H1 (cell line): ENCODE results near the gene EPHA2. TPM values are rescaled to one million over a fixed set of nuclear protein-coding genes. Genes with fewer than 3 reads are reported as not detected.

Experiments used
- CTCF ChIA-PET: fragments of 300-600 bp; sonication (Branson Sonifier 250); formaldehyde crosslinking; loops from one replicate; lab custom pipeline; 2021; ENCODE audit not compliant: partially characterized antibody; lab: Charles Lee
- POLR2A ChIA-PET: fragments of 300-600 bp; sonication (Branson Sonifier 250); formaldehyde crosslinking; loops from one replicate; lab custom pipeline; 2021; ENCODE audit warnings: inconsistent platforms; ENCODE audit not compliant: partially characterized antibody; lab: Charles Lee
- DNase-seq, 2 experiments: peaks; one replicate each; pipeline versions ENCODE4 v3.0.0 to v3.0.0-alpha.2; 2010 to 2022; ENCODE audit warnings: low spot score in 2 of 2, low read depth in 1 of 2, mixed read lengths in 1 of 2
- FAIRE-seq: peaks from 2 replicates; lab custom pipeline; 2011; peaks lifted over from hg19 to GRCh38; lab: Jason Lieb, UNC
- H2AFZ ChIP-seq: 2 replicates; pipeline ENCODE4 v1.8.1; 2012; ENCODE audit warnings: low read length, inconsistent platforms
- H2AK5ac ChIP-seq: 2 replicates; pipeline ENCODE4 v1.6.1; 2013; ENCODE audit warnings: low read depth, low read length
- H2BK120ac ChIP-seq: replicated peaks from 2 replicates; pipeline ENCODE3; 2013; ENCODE audit warnings: low read depth, low read length, inconsistent platforms
- H2BK12ac ChIP-seq: 2 replicates; pipeline ENCODE4 v1.6.1; 2013; ENCODE audit warnings: low read depth, low read length
- H2BK15ac ChIP-seq: 2 replicates; pipeline ENCODE4 v1.6.1; 2013; ENCODE audit warnings: low read length
- H2BK20ac ChIP-seq: 2 replicates; pipeline ENCODE4 v1.6.1; 2013; ENCODE audit warnings: low read length
- H2BK5ac ChIP-seq: 2 replicates; pipeline ENCODE4 v1.6.1; 2013; ENCODE audit warnings: low read depth, low read length
- H3K14ac ChIP-seq: 2 replicates; pipeline ENCODE4 v1.6.1; 2013; ENCODE audit warnings: inconsistent platforms; ENCODE audit not compliant: insufficient read length
- H3K18ac ChIP-seq: 2 replicates; pipeline ENCODE4 v1.6.1; 2013; ENCODE audit warnings: low read length; ENCODE audit errors: extremely low read depth
- H3K23ac ChIP-seq: 2 replicates; pipeline ENCODE4 v1.6.1; 2013; ENCODE audit warnings: inconsistent platforms; ENCODE audit not compliant: insufficient read length
- H3K23me2 ChIP-seq: 2 replicates; pipeline ENCODE4 v1.6.1; 2013; ENCODE audit warnings: low read depth, low read length
- H3K27ac ChIP-seq: 2 replicates; pipeline ENCODE4 v1.6.1; 2011; ENCODE audit warnings: low read depth, low read length, inconsistent platforms
- H3K27me3 ChIP-seq, 4 experiments: replicated peaks in 1 of 4; 1 replicate in 1 of 4; 2 replicates in 3 of 4; pipeline versions ENCODE4 v1.6.1 to v1.8.1; 2011 to 2013; ENCODE audit warnings: low read length in 3 of 4, mild to moderate bottlenecking in 3 of 4, inconsistent platforms in 2 of 4, mixed read lengths in 2 of 4, moderate library complexity in 1 of 4; ENCODE audit not compliant: control insufficient read depth in 3 of 4, insufficient read depth in 3 of 4; ENCODE audit errors: extremely low read depth in 1 of 4
- H3K36me3 ChIP-seq, 4 experiments: 2 replicates each; pipeline versions ENCODE4 v1.6.1 to v1.8.1; 2011 to 2013; ENCODE audit warnings: mild to moderate bottlenecking in 4 of 4, low read length in 3 of 4, moderate library complexity in 2 of 4, control low read depth in 1 of 4, inconsistent platforms in 1 of 4; ENCODE audit not compliant: insufficient read depth in 4 of 4, control insufficient read depth in 2 of 4
- H3K4ac ChIP-seq: replicated peaks from 2 replicates; pipeline ENCODE3; 2013; ENCODE audit warnings: low read length, low read depth, mixed read lengths, inconsistent platforms; ENCODE audit not compliant: insufficient read length
- H3K4me1 ChIP-seq, 4 experiments: replicated peaks in 1 of 4; 1 replicate in 1 of 4; 2 replicates in 3 of 4; pipeline versions ENCODE4 v1.6.1 to v1.8.1; 2011 to 2013; ENCODE audit warnings: low read length in 3 of 4, inconsistent platforms in 2 of 4, mixed read lengths in 1 of 4; ENCODE audit not compliant: insufficient read depth in 4 of 4, control insufficient read depth in 3 of 4
- H3K4me2 ChIP-seq, 2 experiments: 2 replicates each; pipeline versions ENCODE4 v1.6.1 to v1.8.1; 2011 to 2013; ENCODE audit warnings: low read depth in 2 of 2, low read length in 2 of 2, control low read depth in 1 of 2, inconsistent platforms in 1 of 2, mild to moderate bottlenecking in 1 of 2; ENCODE audit not compliant: insufficient read depth in 1 of 2
- H3K4me3 ChIP-seq, 4 experiments: fragments of 200-600, 300-600 bp in 1 of 4; sonication (generic), shearing (Covaris generic), sonication (Bioruptor Twin) in 1 of 4; 2 replicates each; pipeline versions ENCODE4 v1.5.1 to v1.8.1; 2011 to 2016; ENCODE audit warnings: low read length in 4 of 4, low read depth in 3 of 4, control low read depth in 2 of 4, inconsistent platforms in 2 of 4, mild to moderate bottlenecking in 2 of 4, mixed read lengths in 1 of 4, moderate library complexity in 1 of 4; ENCODE audit not compliant: insufficient read depth in 2 of 4; ENCODE audit errors: extremely low read depth in 1 of 4
- H3K56ac ChIP-seq: replicated peaks from 2 replicates; pipeline ENCODE3; 2013; ENCODE audit warnings: low read depth, mild to moderate bottlenecking, mixed read lengths, low read length, inconsistent platforms; ENCODE audit not compliant: insufficient read length
- H3K79me1 ChIP-seq: 2 replicates; pipeline ENCODE4 v1.6.1; 2013; ENCODE audit warnings: low read depth, low read length, control low read depth
- H3K79me2 ChIP-seq, 2 experiments: 2 replicates each; pipeline versions ENCODE4 v1.6.1 to v1.8.1; 2012 to 2013; ENCODE audit warnings: low read length in 2 of 2, mild to moderate bottlenecking in 2 of 2, inconsistent platforms in 1 of 2; ENCODE audit not compliant: insufficient read depth in 2 of 2, control insufficient read depth in 1 of 2
- H3K9ac ChIP-seq, 4 experiments: replicated peaks in 1 of 4; 1 replicate in 1 of 4; 2 replicates in 3 of 4; pipeline versions ENCODE4 v1.6.1 to v1.8.1; 2011 to 2013; ENCODE audit warnings: low read depth in 3 of 4, low read length in 3 of 4, control low read depth in 2 of 4, mild to moderate bottlenecking in 2 of 4, moderate library complexity in 2 of 4, inconsistent platforms in 1 of 4; ENCODE audit errors: extremely low read depth in 1 of 4
- H3K9me3 ChIP-seq, 2 experiments: 2 replicates each; pipeline versions ENCODE4 v1.6.1 to v1.8.1; 2012 to 2013; ENCODE audit warnings: mild to moderate bottlenecking in 2 of 2, moderate library complexity in 2 of 2, control low read depth in 1 of 2, inconsistent platforms in 1 of 2, low read depth in 1 of 2, low read length in 1 of 2, mixed read lengths in 1 of 2; ENCODE audit not compliant: insufficient read depth in 2 of 2
- H4K20me1 ChIP-seq, 2 experiments: replicated peaks in 1 of 2; 2 replicates each; pipeline versions ENCODE3 to v1.8.1; 2011 to 2013; ENCODE audit warnings: inconsistent platforms in 2 of 2, low read length in 2 of 2, mild to moderate bottlenecking in 1 of 2; ENCODE audit not compliant: insufficient read depth in 2 of 2, control insufficient read depth in 1 of 2
- H4K5ac ChIP-seq: 2 replicates; pipeline ENCODE4 v1.6.1; 2013; ENCODE audit warnings: low read length, low read depth, mixed read lengths, inconsistent platforms; ENCODE audit not compliant: insufficient read length
- H4K8ac ChIP-seq: 2 replicates; pipeline ENCODE4 v1.8.0; 2013; ENCODE audit warnings: mild to moderate bottlenecking, moderate library complexity, low read length, inconsistent platforms; ENCODE audit not compliant: insufficient read depth; ENCODE audit errors: extremely low read depth
- H4K91ac ChIP-seq: replicated peaks from 2 replicates; pipeline ENCODE3; 2013; ENCODE audit warnings: low read length, mixed read lengths, inconsistent platforms; ENCODE audit not compliant: insufficient read length
- MAFK ChIP-seq: IDR thresholded peaks from 2 replicates; pipeline ENCODE4 v1.6.1; 2012; ENCODE audit warnings: low read depth, mild to moderate bottlenecking, improper control_type of control experiment, low read length
- NANOG ChIP-seq: IDR thresholded peaks from 2 replicates; pipeline ENCODE4 v1.6.1; 2011; ENCODE audit warnings: low read length, low read depth, mild to moderate bottlenecking, inconsistent platforms; ENCODE audit not compliant: insufficient read depth, poor library complexity, severe bottlenecking
- RBBP5 ChIP-seq: IDR thresholded peaks from 2 replicates; pipeline ENCODE4 v1.7.1; 2012; ENCODE audit warnings: low read depth, mild to moderate bottlenecking, inconsistent platforms, low read length, moderate library complexity, borderline replicate concordance
- SIN3A ChIP-seq, 2 experiments: IDR thresholded peaks in 1 of 2; conservative IDR thresholded peaks in 1 of 2; 2 replicates each; pipeline ENCODE4 v1.6.1; 2011 to 2012; ENCODE audit warnings: low read length in 2 of 2, improper control_type of control experiment in 1 of 2, low read depth in 1 of 2, mild to moderate bottlenecking in 1 of 2
- SIRT6 ChIP-seq: IDR thresholded peaks from one replicate; pipeline ENCODE4 v1.7.1; 2012; ENCODE audit warnings: low read length, inconsistent platforms
- SUZ12 ChIP-seq: fragments of 200-600 bp; sonication (generic); IDR thresholded peaks from 2 replicates; pipeline ENCODE4 v1.6.1; 2012; ENCODE audit warnings: mild to moderate bottlenecking, inconsistent platforms, low read length, moderate library complexity, mixed read lengths
- WGBS, 2 experiments: shearing (Covaris generic) in 1 of 2; methylation state at CpG; one replicate each; pipeline versions ENCODE4 v1.1.6 to v1.1.7; 2013 to 2015; ENCODE audit warnings: low lambda C conversion rate in 2 of 2, mixed read lengths in 2 of 2, inconsistent platforms in 1 of 2, low coverage in 1 of 2, missing lambda C conversion rate in 1 of 2; ENCODE audit not compliant: insufficient replicate concordance in 2 of 2, insufficient coverage in 1 of 2, insufficient read length in 1 of 2; ENCODE audit errors: extremely low coverage in 1 of 2, missing lambda C conversion rate in 1 of 2; 5-methylcytosine and 5-hydroxymethylcytosine counted together
- polyA plus RNA-seq, 7 experiments: library from polyadenylated mRNA; depleted of rRNA in 3 of 7; stranded (reverse) in 5 of 7; unstranded in 2 of 7; fragments of >200 nt in 5 of 7; fragments of 200-250 nt in 2 of 7; gene quantifications; 1 replicate in 5 of 7; 2 replicates in 1 of 7; 4 replicates in 1 of 7; pipeline versions ENCODE4 v1.2.1 to v1.2.3, GENCODE V29; 2011 to 2013; ENCODE audit warnings: missing spikeins in 2 of 7, mixed read lengths in 2 of 7
- total RNA-seq: library from RNA; stranded (reverse); fragmentation: NEBNext Ultra II Directional; extraction: Animal tissue kit (Norgen Biotek cat#: 25700); gene quantifications from 2 replicates; pipeline ENCODE4 v1.2.1, GENCODE V29; 2021

The EPHA2 gene
- total and polyA plus RNA-seq, 2 of the 8 experiments (the other 6 are each of a cell fraction or from before 2014, with no cell fraction given), result 26.8 to 33.6 TPM

- peak overlapping the region; percentile 80; the same call in 1 of the 2 replicates for H2BK20ac ChIP-seq
- peak overlapping the region; percentile 81 for H2BK15ac ChIP-seq
- no peak overlapping the region for H3K14ac ChIP-seq
- H3K18ac ChIP-seq, result peak overlapping the region; percentile 71; the same call in 1 of the 2 replicates
- no peaks in the 10 kb centered on the region for H3K79me1 ChIP-seq
- H3K27ac ChIP-seq, result no peak overlapping the region
- TF ChIP-seq RBBP5 (no peak), MAFK (no peak), SIN3A (conservative IDR thresholded peaks at IDR 0.05 in 1 of 2, IDR thresholded peaks at IDR 0.05 in 1 of 2; ENCODE audit: low read depth in 1 of 2, low read length in 2 of 2) (no peak), NANOG (no peak), SUZ12 (no peak), SIRT6 (no peak)
- no peak overlapping the region for H3K23ac ChIP-seq
- H3K79me2 ChIP-seq, result no peaks in the 10 kb centered on the region
- CTCF ChIA-PET, result interaction anchor here (0.6 to 21.9 kb wide), 38 partner anchors 9 to 293 kb away, joined by 3 to 569 read pairs (median 7); partner anchors contain the start of genes ARHGEF19, CPLANE2, EPHA2 and FAM131C
- no peak overlapping the region for H3K4me2 ChIP-seq
- no peaks in the 10 kb centered on the region; a peak in 2 of 7 replicates for H3K27me3 ChIP-seq
- no peak overlapping the region for H2BK5ac ChIP-seq
- H2BK12ac ChIP-seq, result peak overlapping the region; percentile 95
- no peak overlapping the region for H3K9ac ChIP-seq
- no peak overlapping the region for H3K56ac ChIP-seq
- H3K23me2 ChIP-seq, result no peaks in the 10 kb centered on the region
- H3K36me3 ChIP-seq, result no peaks in the 10 kb centered on the region
- DNase-seq (no peak), FAIRE-seq (no peak)
- H2BK120ac ChIP-seq, result no peak overlapping the region
- H4K20me1 ChIP-seq, result peaks cover 0 to 1% of the 10 kb centered on the region in 2 experiments
- WGBS, 2 experiments, result 90% methylated on average over 9 of the region's 9 CpGs; no CpG with 5 or more reads in 1 of the 2 experiments
- POLR2A ChIA-PET, result interaction anchor here (1.6 to 3.4 kb wide), 3 partner anchors 38 to 74 kb away, joined by 5 to 13 read pairs (median 10); partner anchors contain the start of gene EPHA2
- H4K8ac ChIP-seq, result no peak overlapping the region
- H2AFZ ChIP-seq, result no peak overlapping the region
- H2AK5ac ChIP-seq, result no peak overlapping the region
- H3K4me3 ChIP-seq, result no peak overlapping the region
- no peak overlapping the region for H3K4ac ChIP-seq
- H3K4me1 ChIP-seq, result peaks cover 0 to 5% (median 2%) of the 10 kb centered on the region in 4 experiments; a peak in 1 of 7 replicates
- H4K91ac ChIP-seq, result no peak overlapping the region
- H3K9me3 ChIP-seq, result no peaks in the 10 kb centered on the region
- H4K5ac ChIP-seq, result no peak overlapping the region
Observed at GRCh38 chr1:16081636-16082035, 74.2 kb downstream of the EPHA2 start.
